ENCODE results near the gene ARL5B. TPM values are rescaled to one million over a fixed set of nuclear protein-coding genes. Genes with fewer than 3 reads are reported as not detected.

ARL5B gene
- total RNA-seq, 6 donors from 2014 or later, result 6.2 to 31.3 (median 8.7) TPM

- no peak for TF ChIP-seq POLR2A (IDR thresholded peaks at IDR 0.05)
- TF ChIP-seq POLR2AphosphoS5 (IDR thresholded peaks at IDR 0.05), result no peak
- TF ChIP-seq CTCF (IDR thresholded peaks at IDR 0.05), result no peak
- no peak for TF ChIP-seq EP300 (IDR thresholded peaks at IDR 0.05)
- Histone ChIP-seq H3K36me3 (peaks cover 3 to 54% (median 13%) of the 10 kb centered on the region in 4 donors), H3K4me1 (no peaks in the 10 kb centered on the region), H3K27me3 (no peaks in the 10 kb centered on the region), H3K9me3 (no peaks in the 10 kb centered on the region), H3K4me3 (no peak overlapping the region), H3K27ac (no peak overlapping the region)
- 75 to 76% methylated on average over 4 of the region's 4 CpGs for WGBS, 2 donors
- no peak for DNase-seq
- ATAC-seq (ENCODE audit: low FRiP score in 2 of 2), result no peak
Observed at GRCh38 chr10:18675086-18675801, 16.0 kb downstream of the ARL5B start.

DNA sequence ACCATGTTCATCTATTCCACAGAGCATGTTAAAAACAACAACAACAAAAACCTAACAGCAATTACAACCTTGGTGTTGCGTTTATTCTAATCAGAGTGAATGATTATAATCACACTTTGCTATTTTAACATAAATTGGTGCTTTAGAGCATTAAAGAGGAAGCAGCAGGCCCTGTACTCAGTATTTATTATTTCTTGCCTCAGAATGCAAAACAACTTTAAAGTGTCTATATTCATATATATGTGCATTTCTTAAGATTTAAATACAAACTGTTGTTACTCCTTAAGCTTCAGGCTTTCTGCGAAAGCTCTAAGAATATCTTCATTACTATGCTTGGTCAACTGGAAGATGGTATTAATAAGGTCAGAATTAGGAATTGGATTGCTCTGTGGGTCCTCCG lies 21.5 kb downstream of the ARL5B start:
- TF ChIP-seq POLR2AphosphoS5 (IDR thresholded peaks at IDR 0.05), result no peak
- no peak for TF ChIP-seq EP300 (IDR thresholded peaks at IDR 0.05)
- no peak for TF ChIP-seq CTCF (IDR thresholded peaks at IDR 0.05)
- no peak for ATAC-seq (ENCODE audit: low FRiP score in 2 of 2)
- 91 to 92% methylated on average over 3 of the region's 3 CpGs for WGBS, 2 donors

DNA sequence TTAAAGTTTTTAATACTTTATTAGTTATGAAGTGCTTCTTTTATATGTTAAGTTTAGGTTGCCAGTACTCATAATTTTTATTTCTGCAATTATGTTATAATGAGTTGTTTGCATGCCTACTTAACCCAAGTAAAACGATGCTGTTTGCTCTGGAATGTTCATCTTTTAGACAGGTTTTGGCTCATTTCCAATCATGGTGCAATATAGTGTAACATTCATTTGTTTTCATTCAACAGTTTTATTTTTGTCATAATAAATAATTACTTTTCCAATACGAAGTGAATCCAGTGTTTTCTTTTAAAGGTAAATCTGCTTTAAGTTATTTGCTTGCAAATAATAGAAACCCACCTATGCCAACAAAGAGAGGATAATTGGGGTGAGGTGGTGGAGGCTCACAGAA lies 22.1 kb downstream of the ARL5B start:
- no peaks in the 10 kb centered on the region for H3K27me3 ChIP-seq
- TF ChIP-seq POLR2A (IDR thresholded peaks at IDR 0.05) (no peak), CTCF (IDR thresholded peaks at IDR 0.05) (no peak), EP300 (IDR thresholded peaks at IDR 0.05) (no peak), POLR2AphosphoS5 (IDR thresholded peaks at IDR 0.05) (no peak)

More for the DNA sequence above, 21.5 kb downstream of the ARL5B start:
- no peak for DNase-seq
- H3K4me3 ChIP-seq, result no peak overlapping the region
- peaks cover 0 to 6% (median 3%) of the 10 kb centered on the region in 4 donors for H3K4me1 ChIP-seq
- H3K27ac ChIP-seq, result no peak overlapping the region
- H3K9me3 ChIP-seq, result no peaks in the 10 kb centered on the region
- no peaks in the 10 kb centered on the region for H3K27me3 ChIP-seq
- H3K36me3 ChIP-seq, result peaks cover 0 to 3% (median 0%) of the 10 kb centered on the region in 4 donors

DNA sequence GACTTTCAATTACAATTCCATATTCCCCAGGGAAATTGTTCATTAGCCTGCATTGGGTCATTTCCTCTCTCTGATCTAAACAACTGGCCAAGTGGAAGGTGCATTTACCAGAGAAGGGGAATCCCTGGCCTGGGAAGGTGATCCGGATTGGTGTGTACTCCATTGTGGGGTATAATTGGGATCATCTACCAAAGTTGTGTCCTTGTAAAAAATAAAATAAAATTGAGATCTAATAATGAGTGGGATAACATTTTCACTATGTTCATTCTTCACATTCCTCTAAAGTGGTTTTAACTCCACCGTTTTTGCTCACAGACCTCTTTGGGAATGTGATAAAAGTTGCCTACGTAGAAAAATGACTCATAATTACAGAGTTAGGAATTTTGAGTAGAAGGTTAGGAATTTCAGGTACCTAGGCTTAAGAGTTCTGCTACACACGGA lies 22.8 kb downstream of the ARL5B start:
- no peak for DNase-seq
- WGBS, 2 donors, result 55 to 70% methylated on average over 4 of the region's 4 CpGs
- TF ChIP-seq POLR2AphosphoS5 (IDR thresholded peaks at IDR 0.05) (no peak), POLR2A (IDR thresholded peaks at IDR 0.05) (no peak), CTCF (IDR thresholded peaks at IDR 0.05) (no peak), EP300 (IDR thresholded peaks at IDR 0.05) (no peak)
- peak overlapping the region in 2 of 4 donors; percentile 8 to 48 for H3K27ac ChIP-seq
- H3K4me3 ChIP-seq, result no peak overlapping the region
- peak in 1 of 2 donors; percentile 28 for ATAC-seq (ENCODE audit: low FRiP score in 2 of 2)
- H3K9me3 ChIP-seq, result no peaks in the 10 kb centered on the region
- peaks cover 0 to 6% (median 3%) of the 10 kb centered on the region in 4 donors for H3K4me1 ChIP-seq
- no peaks in the 10 kb centered on the region for H3K27me3 ChIP-seq
- H3K36me3 ChIP-seq, result peaks cover 0 to 3% (median 0%) of the 10 kb centered on the region in 4 donors

More for the DNA sequence above, 22.1 kb downstream of the ARL5B start:
- ATAC-seq (ENCODE audit: low FRiP score in 2 of 2), result no peak
- Histone ChIP-seq H3K27ac (peak overlapping the region in 2 of 4 donors; percentile 8 to 48), H3K36me3 (peaks cover 0 to 3% (median 0%) of the 10 kb centered on the region in 4 donors), H3K4me1 (peaks cover 0 to 6% (median 3%) of the 10 kb centered on the region in 4 donors), H3K9me3 (no peaks in the 10 kb centered on the region), H3K4me3 (no peak overlapping the region)
- no peak for DNase-seq
- WGBS, 2 donors, result 22 to 34% methylated on average over 2 of the region's 2 CpGs

All from upper lobe of left lung (tissue), 6 donors.